GM12878 (cell line): ENCODE measurements around the gene ABCC4. TPM values are rescaled to one million over a fixed set of nuclear protein-coding genes. Genes with fewer than 3 reads are reported as not detected.
A peak's percentile ranks its signal among the peaks of the same experiment; 100 is the strongest.

Experiments used
- BACH1 ChIP-seq: fragments of 450-650 bp; IDR thresholded peaks from 2 replicates; pipeline ENCODE4 v1.6.1; 2017; ENCODE audit warnings: mild to moderate bottlenecking, borderline replicate concordance
- BHLHE40 ChIP-seq, 2 experiments: fragments of 450-650 bp in 1 of 2; IDR thresholded peaks; 2 replicates each; pipeline ENCODE4 v1.6.1; 2011 to 2017; ENCODE audit warnings: low read depth in 2 of 2, borderline replicate concordance in 1 of 2, improper control_type of control experiment in 1 of 2, low read length in 1 of 2, mild to moderate bottlenecking in 1 of 2
- BMI1 ChIP-seq: fragments of 450-650 bp; IDR thresholded peaks from 2 replicates; pipeline ENCODE4 v1.6.1; 2016; ENCODE audit warnings: mild to moderate bottlenecking, moderate library complexity, borderline replicate concordance
- DPF2 ChIP-seq: fragments of 450-650 bp; IDR thresholded peaks from 2 replicates; pipeline ENCODE4 v1.6.1; 2017; ENCODE audit warnings: mild to moderate bottlenecking
- EGR1 ChIP-seq, 2 experiments: IDR thresholded peaks; 1 replicate in 1 of 2; 2 replicates in 1 of 2; pipeline ENCODE4 v1.6.1; 2011 to 2012; ENCODE audit warnings: low read depth in 2 of 2, low read length in 2 of 2, borderline replicate concordance in 1 of 2, mild to moderate bottlenecking in 1 of 2, moderate library complexity in 1 of 2
- HDAC6 ChIP-seq: fragments of 200-600 bp; sonication (generic); IDR thresholded peaks from one replicate; pipeline ENCODE4 v1.8.0; 2017; ENCODE audit warnings: antibody characterized with exemption; ENCODE audit not compliant: unreplicated experiment
- IKZF1 ChIP-seq: fragments of 450-650 bp; conservative IDR thresholded peaks from 2 replicates; pipeline ENCODE4 v1.6.1; 2017; ENCODE audit warnings: antibody characterized with exemption, mild to moderate bottlenecking
- MEF2B ChIP-seq: fragments of 450-650 bp; IDR thresholded peaks from 2 replicates; pipeline ENCODE4 v1.6.1; 2018; ENCODE audit warnings: mild to moderate bottlenecking, moderate library complexity; ENCODE audit not compliant: partially characterized antibody, poor library complexity, severe bottlenecking
- MYC ChIP-seq: IDR thresholded peaks from 2 replicates; pipeline ENCODE4 v1.6.1; 2011; ENCODE audit warnings: mild to moderate bottlenecking, low read length, moderate library complexity, inconsistent platforms; ENCODE audit not compliant: insufficient read depth, insufficient replicate concordance, insufficient read length, severe bottlenecking
- NRF1 ChIP-seq: conservative IDR thresholded peaks from 2 replicates; pipeline ENCODE4 v1.6.1; 2011; ENCODE audit warnings: mild to moderate bottlenecking, low read depth, low read length, improper control_type of control experiment
- POLR2A ChIP-seq: IDR thresholded peaks from 2 replicates; pipeline ENCODE4 v1.6.1; 2011; ENCODE audit warnings: low read depth, mild to moderate bottlenecking, low read length
- RB1 ChIP-seq: fragments of 450-650 bp; formaldehyde crosslinking; IDR thresholded peaks from 2 replicates; pipeline ENCODE4 v1.6.1; 2017; ENCODE audit warnings: mild to moderate bottlenecking, borderline replicate concordance
- RBBP5 ChIP-seq: fragments of 200-600 bp; sonication (generic); conservative IDR thresholded peaks from 2 replicates; pipeline ENCODE4 v1.6.1; 2016
- SMAD5 ChIP-seq: IDR thresholded peaks from 2 replicates; pipeline ENCODE4 v1.6.1; 2016; ENCODE audit warnings: antibody characterized with exemption, low read depth
- SMARCA5 ChIP-seq: fragments of 450-650 bp; IDR thresholded peaks from 2 replicates; pipeline ENCODE4 v1.6.1; 2017; ENCODE audit warnings: mild to moderate bottlenecking
- SRF ChIP-seq, 2 experiments: IDR thresholded peaks; 2 replicates each; pipeline ENCODE4 v1.6.1; 2011; ENCODE audit warnings: low read depth in 2 of 2, low read length in 2 of 2, mild to moderate bottlenecking in 1 of 2, moderate library complexity in 1 of 2
- TAF1 ChIP-seq: IDR thresholded peaks from 2 replicates; pipeline ENCODE4 v1.6.1; 2011; ENCODE audit warnings: mild to moderate bottlenecking, low read depth, low read length, borderline replicate concordance
- YY1 ChIP-seq: IDR thresholded peaks from 2 replicates; pipeline ENCODE4 v1.6.1; 2011; ENCODE audit warnings: low read depth, mild to moderate bottlenecking, low read length
- ZSCAN29 ChIP-seq: fragments of 450-650 bp; IDR thresholded peaks from 2 replicates; pipeline ENCODE4 v1.6.1; 2017; ENCODE audit warnings: mild to moderate bottlenecking, moderate library complexity
- polyA plus RNA-seq, 11 experiments: library from polyadenylated mRNA; depleted of rRNA in 4 of 11; unstranded in 6 of 11; stranded (reverse) in 5 of 11; fragments of >200 nt; fragmentation: Nextera tagmentation in 4 of 11; fragmentation: Illumina TruSeq in 1 of 11; extraction: Ambion mirVana in 4 of 11; extraction: Trizol in 1 of 11; gene quantifications; 1 replicate in 1 of 11; 2 replicates in 10 of 11; pipeline versions ENCODE4 v1.2.1 to v1.2.3, GENCODE V29; 2011 to 2016; ENCODE audit warnings: inconsistent platforms in 2 of 11, missing spikeins in 2 of 11, low read depth in 1 of 11
- total RNA-seq, 4 experiments: library from RNA; depleted of rRNA in 3 of 4; stranded (reverse); fragments of >200 nt in 3 of 4; fragmentation: Illumina TruSeq in 1 of 4; extraction: Trizol in 1 of 4; gene quantifications; 2 replicates each; pipeline versions ENCODE4 v1.2.1 to v1.2.3, GENCODE V29; 2013 to 2021
- TF ChIP-seq, protein P1 (sequence below): fragments of 450-650 bp; IDR thresholded peaks from 2 replicates; pipeline ENCODE4 v1.6.1; 2017; ENCODE audit warnings: mild to moderate bottlenecking, moderate library complexity
- TF ChIP-seq, protein P2 (sequence below): fragments of 450-650 bp; conservative IDR thresholded peaks from 2 replicates; pipeline ENCODE4 v1.6.1; 2017; ENCODE audit warnings: mild to moderate bottlenecking, moderate library complexity

The ABCC4 gene
- total and polyA plus RNA-seq, 10 of the 15 experiments (the other 5 are each of a cell fraction or from before 2014, with no cell fraction given): 7.2 to 44.4 (median 24.1) TPM

GRCh38 chr13:95301183-95301967 is at the start of gene ABCC4 (continued):
- TF ChIP-seq EGR1 (IDR thresholded peaks at IDR 0.05; ENCODE audit: borderline replicate concordance in 1 of 2, low read depth in 2 of 2, low read length in 2 of 2) (0 out of 3 replicates have a peak, but pooled peaks of 1 of the 2 experiments have one; percentile 7), ZSCAN29 (no peak), SMAD5 (0 out of 2 replicates have a peak, but pooled peaks have one; percentile 35), MEF2B (no peak), BHLHE40 (IDR thresholded peaks at IDR 0.05; ENCODE audit: borderline replicate concordance in 1 of 2, low read depth in 2 of 2, low read length in 1 of 2) (peak; percentile 76 to 90), BMI1 (no peak), BACH1 (peak; percentile 59; the same call in 1 of the 2 replicates), TAF1 (peak; percentile 77; the same call in 1 of the 2 replicates), DPF2 (peak; percentile 90), RB1 (0 out of 2 replicates have a peak, but pooled peaks have one; percentile 49), YY1 (peak; percentile 22; the same call in 1 of the 2 replicates), NRF1 (0 out of 2 replicates have a peak, but pooled peaks have one; percentile 15), SMARCA5 (peak; percentile 69; the same call in 1 of the 2 replicates), HDAC6 (peak; percentile 46), RBBP5 (no peak), IKZF1 (peak; percentile 83), MYC (peak; percentile 60), SRF (IDR thresholded peaks at IDR 0.05; ENCODE audit: low read depth in 2 of 2, low read length in 2 of 2) (0 out of 4 replicates have a peak, but pooled peaks of 1 of the 2 experiments have one; percentile 19), POLR2A (peak; percentile 88)
- TF ChIP-seq, protein P1, sequence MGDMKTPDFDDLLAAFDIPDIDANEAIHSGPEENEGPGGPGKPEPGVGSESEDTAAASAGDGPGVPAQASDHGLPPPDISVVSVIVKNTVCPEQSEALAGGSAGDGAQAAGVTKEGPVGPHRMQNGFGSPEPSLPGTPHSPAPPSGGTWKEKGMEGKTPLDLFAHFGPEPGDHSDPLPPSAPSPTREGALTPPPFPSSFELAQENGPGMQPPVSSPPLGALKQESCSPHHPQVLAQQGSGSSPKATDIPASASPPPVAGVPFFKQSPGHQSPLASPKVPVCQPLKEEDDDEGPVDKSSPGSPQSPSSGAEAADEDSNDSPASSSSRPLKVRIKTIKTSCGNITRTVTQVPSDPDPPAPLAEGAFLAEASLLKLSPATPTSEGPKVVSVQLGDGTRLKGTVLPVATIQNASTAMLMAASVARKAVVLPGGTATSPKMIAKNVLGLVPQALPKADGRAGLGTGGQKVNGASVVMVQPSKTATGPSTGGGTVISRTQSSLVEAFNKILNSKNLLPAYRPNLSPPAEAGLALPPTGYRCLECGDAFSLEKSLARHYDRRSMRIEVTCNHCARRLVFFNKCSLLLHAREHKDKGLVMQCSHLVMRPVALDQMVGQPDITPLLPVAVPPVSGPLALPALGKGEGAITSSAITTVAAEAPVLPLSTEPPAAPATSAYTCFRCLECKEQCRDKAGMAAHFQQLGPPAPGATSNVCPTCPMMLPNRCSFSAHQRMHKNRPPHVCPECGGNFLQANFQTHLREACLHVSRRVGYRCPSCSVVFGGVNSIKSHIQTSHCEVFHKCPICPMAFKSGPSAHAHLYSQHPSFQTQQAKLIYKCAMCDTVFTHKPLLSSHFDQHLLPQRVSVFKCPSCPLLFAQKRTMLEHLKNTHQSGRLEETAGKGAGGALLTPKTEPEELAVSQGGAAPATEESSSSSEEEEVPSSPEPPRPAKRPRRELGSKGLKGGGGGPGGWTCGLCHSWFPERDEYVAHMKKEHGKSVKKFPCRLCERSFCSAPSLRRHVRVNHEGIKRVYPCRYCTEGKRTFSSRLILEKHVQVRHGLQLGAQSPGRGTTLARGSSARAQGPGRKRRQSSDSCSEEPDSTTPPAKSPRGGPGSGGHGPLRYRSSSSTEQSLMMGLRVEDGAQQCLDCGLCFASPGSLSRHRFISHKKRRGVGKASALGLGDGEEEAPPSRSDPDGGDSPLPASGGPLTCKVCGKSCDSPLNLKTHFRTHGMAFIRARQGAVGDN: peak; percentile 96
- TF ChIP-seq, protein P2, sequence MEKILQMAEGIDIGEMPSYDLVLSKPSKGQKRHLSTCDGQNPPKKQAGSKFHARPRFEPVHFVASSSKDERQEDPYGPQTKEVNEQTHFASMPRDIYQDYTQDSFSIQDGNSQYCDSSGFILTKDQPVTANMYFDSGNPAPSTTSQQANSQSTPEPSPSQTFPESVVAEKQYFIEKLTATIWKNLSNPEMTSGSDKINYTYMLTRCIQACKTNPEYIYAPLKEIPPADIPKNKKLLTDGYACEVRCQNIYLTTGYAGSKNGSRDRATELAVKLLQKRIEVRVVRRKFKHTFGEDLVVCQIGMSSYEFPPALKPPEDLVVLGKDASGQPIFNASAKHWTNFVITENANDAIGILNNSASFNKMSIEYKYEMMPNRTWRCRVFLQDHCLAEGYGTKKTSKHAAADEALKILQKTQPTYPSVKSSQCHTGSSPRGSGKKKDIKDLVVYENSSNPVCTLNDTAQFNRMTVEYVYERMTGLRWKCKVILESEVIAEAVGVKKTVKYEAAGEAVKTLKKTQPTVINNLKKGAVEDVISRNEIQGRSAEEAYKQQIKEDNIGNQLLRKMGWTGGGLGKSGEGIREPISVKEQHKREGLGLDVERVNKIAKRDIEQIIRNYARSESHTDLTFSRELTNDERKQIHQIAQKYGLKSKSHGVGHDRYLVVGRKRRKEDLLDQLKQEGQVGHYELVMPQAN: peak; percentile 81; the same call in 1 of the 2 replicates
